HCT116 (cell line): ENCODE data around the gene FRRS1. TPM values are rescaled to one million over a fixed set of nuclear protein-coding genes. Genes with fewer than 3 reads are reported as not detected.

Experiments used
- ATAC-seq: fragments of 200-7000 bp; cut with Tn5 transposase; 2 replicates; pipeline ENCODE4 v1.9.1; 2020; ENCODE audit warnings: mild to moderate bottlenecking, moderate library complexity
- BruUV-seq: library from RNA; stranded (reverse); fragments of 400-500 nt; replicated peaks from 2 replicates; lab custom pipeline; 2021; lab: Mats Ljungman, UMichigan
- CTCF ChIA-PET: fragments of 300-600 bp; sonication (Branson Sonifier 250); formaldehyde crosslinking; loops from one replicate; lab custom pipeline; 2021; ENCODE audit warnings: antibody characterized with exemption; lab: Charles Lee
- POLR2A ChIA-PET: fragments of 300-600, 350-600 bp; sonication (Branson Sonifier 250); formaldehyde crosslinking; loops from one replicate; lab custom pipeline; 2021; ENCODE audit warnings: antibody characterized with exemption; lab: Charles Lee
- RAD21 ChIA-PET, 2 experiments: fragments of 300-600 bp; sonication (Branson Sonifier 250); formaldehyde crosslinking; loops; one replicate each; lab custom pipeline; 2023; ENCODE audit warnings: low total read pairs in 2 of 2; ENCODE audit not compliant: uncharacterized antibody in 2 of 2, unreplicated experiment in 2 of 2, low non-redundant PET in 1 of 2; lab: Charles Lee
- DNase-seq: peaks from one replicate; pipeline ENCODE4 v3.0.0-alpha.2; 2010; ENCODE audit warnings: low read depth, low spot score
- H2AFZ ChIP-seq: fragments of 200-600 bp; shearing (Covaris generic), sonication (generic); 2 replicates; pipeline ENCODE4 v1.6.1; 2017; ENCODE audit warnings: low read depth, mixed run types, mixed read lengths, antibody characterized with exemption, low read length; ENCODE audit not compliant: poor library complexity, severe bottlenecking
- H3K27ac ChIP-seq: 2 replicates; pipeline ENCODE4 v1.5.1; 2012; ENCODE audit warnings: low read depth, low read length
- H3K27me3 ChIP-seq: fragments of 200-600 bp; sonication (generic); 2 replicates; pipeline ENCODE4 v1.6.1; 2016; ENCODE audit warnings: mixed run types, low read length, mixed read lengths; ENCODE audit not compliant: insufficient read depth
- H3K36me3 ChIP-seq, 2 experiments: fragments of 200-500 bp in 1 of 2; fragments of 200-600 bp in 1 of 2; sonication (Bioruptor generic) in 1 of 2; sonication (generic) in 1 of 2; 2 replicates each; pipeline versions ENCODE4 v1.5.1 to v1.6.1; 2014 to 2016; ENCODE audit warnings: low read length in 2 of 2, inconsistent platforms in 1 of 2, mixed read lengths in 1 of 2, mixed run types in 1 of 2; ENCODE audit not compliant: insufficient read depth in 2 of 2, control insufficient read depth in 1 of 2
- H3K4me1 ChIP-seq, 2 experiments: fragments of 200-600 bp in 1 of 2; sonication (generic) in 1 of 2; 2 replicates each; pipeline versions ENCODE4 v1.5.1 to v1.6.1; 2012 to 2017; ENCODE audit warnings: low read length in 2 of 2, inconsistent platforms in 1 of 2, mild to moderate bottlenecking in 1 of 2, mixed read lengths in 1 of 2, mixed run types in 1 of 2, moderate library complexity in 1 of 2; ENCODE audit not compliant: insufficient read depth in 2 of 2, control insufficient read depth in 1 of 2
- H3K4me2 ChIP-seq: fragments of 200-600 bp; sonication (generic); 2 replicates; pipeline ENCODE4 v1.6.1; 2017; ENCODE audit warnings: mixed run types, low read length, mixed read lengths
- H3K4me3 ChIP-seq, 2 experiments: fragments of 200-600 bp in 1 of 2; sonication (generic) in 1 of 2; replicated peaks in 1 of 2; 2 replicates each; pipeline ENCODE4 v1.5.1; 2011 to 2016; ENCODE audit warnings: low read length in 2 of 2, control low read depth in 1 of 2, low read depth in 1 of 2, mild to moderate bottlenecking in 1 of 2, mixed read lengths in 1 of 2, mixed run types in 1 of 2
- H3K79me2 ChIP-seq: fragments of 200-600 bp; sonication (generic); 2 replicates; pipeline ENCODE4 v1.6.1; 2017; ENCODE audit warnings: mild to moderate bottlenecking, mixed run types, low read length, moderate library complexity, mixed read lengths; ENCODE audit not compliant: insufficient read depth
- H3K9ac ChIP-seq: fragments of 200-600 bp; sonication (generic); 2 replicates; pipeline ENCODE4 v1.6.1; 2016; ENCODE audit warnings: low read length, mixed read lengths
- H3K9me2 ChIP-seq: fragments of 200-600 bp; sonication (generic), shearing (Covaris generic); 2 replicates; pipeline ENCODE4 v1.6.1; 2017; ENCODE audit warnings: mixed run types, mild to moderate bottlenecking, moderate library complexity; ENCODE audit not compliant: insufficient read depth
- H3K9me3 ChIP-seq, 2 experiments: fragments of 200-500 bp in 1 of 2; fragments of 200-600 bp in 1 of 2; sonication (Bioruptor generic) in 1 of 2; sonication (generic) in 1 of 2; 2 replicates each; pipeline ENCODE4 v1.6.1; 2014 to 2017; ENCODE audit warnings: low read length in 2 of 2, mixed read lengths in 2 of 2, inconsistent platforms in 1 of 2, low read depth in 1 of 2, mild to moderate bottlenecking in 1 of 2, mixed run types in 1 of 2, moderate library complexity in 1 of 2; ENCODE audit not compliant: control insufficient read depth in 1 of 2, insufficient read depth in 1 of 2
- H4K20me1 ChIP-seq: fragments of 200-600 bp; sonication (generic), shearing (Covaris generic); 2 replicates; pipeline ENCODE4 v1.6.1; 2017; ENCODE audit warnings: mixed run types, mild to moderate bottlenecking, moderate library complexity; ENCODE audit not compliant: insufficient read depth
- ATF3 ChIP-seq: IDR thresholded peaks from 2 replicates; pipeline ENCODE4 v1.6.1; 2012
- CBX3 ChIP-seq: IDR thresholded peaks from 2 replicates; pipeline ENCODE4 v1.6.1; 2012; ENCODE audit warnings: low read depth
- CEBPB ChIP-seq: IDR thresholded peaks from 2 replicates; pipeline ENCODE4 v1.6.1; 2012; ENCODE audit warnings: low read depth
- CTCF ChIP-seq, 3 experiments: fragments of 200-600 bp in 1 of 3; sonication (generic) in 1 of 3; IDR thresholded peaks in 2 of 3; conservative IDR thresholded peaks in 1 of 3; 2 replicates each; pipeline ENCODE4 v1.5.1; 2012 to 2017; ENCODE audit warnings: low read depth in 2 of 3, low read length in 2 of 3, antibody characterized with exemption in 1 of 3, borderline replicate concordance in 1 of 3, control low read depth in 1 of 3, mild to moderate bottlenecking in 1 of 3, mixed read lengths in 1 of 3, mixed run types in 1 of 3, moderate library complexity in 1 of 3; ENCODE audit not compliant: insufficient read depth in 1 of 3
- EGR1 ChIP-seq: IDR thresholded peaks from 2 replicates; pipeline ENCODE4 v1.6.1; 2012; ENCODE audit warnings: low read depth
- ELF1 ChIP-seq: IDR thresholded peaks from 2 replicates; pipeline ENCODE4 v1.6.1; 2012; ENCODE audit warnings: low read depth, borderline replicate concordance
- EZH2 ChIP-seq: fragments of 200-600 bp; sonication (generic); IDR thresholded peaks from 2 replicates; pipeline ENCODE4 v1.6.1; 2017; ENCODE audit warnings: antibody characterized with exemption, mixed run types
- EZH2phosphoT487 ChIP-seq: fragments of 200-600 bp; IDR thresholded peaks from 2 replicates; pipeline ENCODE4 v1.6.1; 2018; ENCODE audit warnings: antibody characterized with exemption, borderline replicate concordance
- JUND ChIP-seq: IDR thresholded peaks from 2 replicates; pipeline ENCODE4 v1.6.1; 2012
- MAX ChIP-seq: IDR thresholded peaks from 2 replicates; pipeline ENCODE4 v1.6.1; 2012
- POLR2A ChIP-seq: IDR thresholded peaks from 2 replicates; pipeline ENCODE4 v1.7.0; 2011; ENCODE audit warnings: borderline replicate concordance; ENCODE audit not compliant: insufficient read depth, insufficient read length; ENCODE audit errors: extremely low read depth
- POLR2AphosphoS5 ChIP-seq: IDR thresholded peaks from 2 replicates; pipeline ENCODE4 v1.6.1; 2011; ENCODE audit warnings: mild to moderate bottlenecking, low read depth, low read length, moderate library complexity
- RAD21 ChIP-seq: IDR thresholded peaks from 2 replicates; pipeline ENCODE4 v1.6.1; 2012; ENCODE audit warnings: low read depth, mild to moderate bottlenecking
- SIN3A ChIP-seq: IDR thresholded peaks from 2 replicates; pipeline ENCODE4 v1.6.1; 2012; ENCODE audit warnings: low read depth
- SP1 ChIP-seq: IDR thresholded peaks from 2 replicates; pipeline ENCODE4 v1.6.1; 2012; ENCODE audit warnings: low read depth
- SRF ChIP-seq: IDR thresholded peaks from 2 replicates; pipeline ENCODE4 v1.6.1; 2012; ENCODE audit warnings: low read depth
- TCF7L2 ChIP-seq: IDR thresholded peaks from 2 replicates; pipeline ENCODE4 v1.7.0; 2011; ENCODE audit warnings: borderline replicate concordance, inconsistent platforms; ENCODE audit not compliant: insufficient read depth, insufficient read length; ENCODE audit errors: extremely low read depth
- YY1 ChIP-seq: IDR thresholded peaks from 2 replicates; pipeline ENCODE4 v1.6.1; 2011; ENCODE audit warnings: low read length, low read depth, moderate library complexity, mild to moderate bottlenecking; ENCODE audit not compliant: insufficient replicate concordance; ENCODE audit errors: extremely low read depth
- ZFX ChIP-seq: fragments of 450-650 bp; IDR thresholded peaks from 2 replicates; pipeline ENCODE4 v1.6.1; 2017
- intact Hi-C: fragments of 100-400 bp; cut with micrococcal nuclease; formaldehyde crosslinking; loops from 2 replicates; pipeline ENCODE4 v1.10.0; 2022
- total RNA-seq: library from RNA; stranded (reverse); gene quantifications from one replicate; pipeline ENCODE4 v1.2.1, GENCODE V29; 2021; ENCODE audit not compliant: unreplicated experiment

FRRS1 gene
- total RNA-seq, 1 experiment from 2014 or later = 19.8 TPM

GRCh38 chr1:99764439-99764838, 2.0 kb downstream of the FRRS1 start:
- H2AFZ ChIP-seq = no peak overlapping the region
- no peaks in the 10 kb centered on the region for H3K27me3 ChIP-seq
- H3K9ac ChIP-seq = 0 out of 2 replicates have a peak overlapping the region, but pooled peaks have one; percentile 50
- H3K4me1 ChIP-seq = peaks cover 4 to 38% of the 10 kb centered on the region in 2 experiments; a peak in 3 of 4 replicates
- no peaks in the 10 kb centered on the region for H3K9me3 ChIP-seq
- CTCF ChIA-PET = no interaction called here
- BruUV-seq = no TSS peak
- no peaks in the 10 kb centered on the region for H3K9me2 ChIP-seq
- H3K79me2 ChIP-seq = peaks cover 36% of the 10 kb centered on the region
- TF ChIP-seq POLR2AphosphoS5 = no peak
- TF ChIP-seq SRF = no peak
- TF ChIP-seq CEBPB = no peak
- TF ChIP-seq EZH2 = no peak
- TF ChIP-seq POLR2A = no peak
- TF ChIP-seq JUND = no peak
- TF ChIP-seq SP1 = no peak
- H3K4me2 ChIP-seq = peak overlapping the region; percentile 91
- H3K27ac ChIP-seq = no peak overlapping the region
- DNase-seq (no peak), ATAC-seq (no peak)
- H4K20me1 ChIP-seq = no peaks in the 10 kb centered on the region
- RAD21 ChIA-PET = no interaction called here
- H3K4me3 ChIP-seq = peak overlapping the region in 1 of 2 experiments; percentile 82; a peak in 2 of 4 replicates
- POLR2A ChIA-PET = no interaction called here
- intact Hi-C loops = no loop called here
- no peaks in the 10 kb centered on the region for H3K36me3 ChIP-seq

GRCh38 chr1:99763956-99764355, 2.5 kb downstream of the FRRS1 start:
- Histone ChIP-seq H3K9ac (no peak overlapping the region), H3K4me3 (no peak overlapping the region)
- RAD21 ChIA-PET = no interaction called here

More at GRCh38 chr1:99763956-99764355, 2.5 kb downstream of the FRRS1 start:
- no peak overlapping the region for H3K27ac ChIP-seq
- H3K27me3 ChIP-seq = no peaks in the 10 kb centered on the region
- H2AFZ ChIP-seq = no peak overlapping the region
- H3K79me2 ChIP-seq = peaks cover 36% of the 10 kb centered on the region
- ChIA-PET POLR2A (no interaction called here), CTCF (no interaction called here)
- BruUV-seq = no TSS peak
- DNase-seq (no peak), ATAC-seq (no peak)
- peaks cover 4 to 42% of the 10 kb centered on the region in 2 experiments; a peak in 3 of 4 replicates for H3K4me1 ChIP-seq
- no peaks in the 10 kb centered on the region for H3K36me3 ChIP-seq
- no peaks in the 10 kb centered on the region for H3K9me3 ChIP-seq
- no peaks in the 10 kb centered on the region for H3K9me2 ChIP-seq
- intact Hi-C loops = no loop called here
- peak overlapping the region; percentile 91; the same call in 1 of the 2 replicates for H3K4me2 ChIP-seq
- no peaks in the 10 kb centered on the region for H4K20me1 ChIP-seq
- TF ChIP-seq ATF3 (no peak), EZH2phosphoT487 (no peak), POLR2AphosphoS5 (no peak), POLR2A (no peak), ELF1 (no peak), CEBPB (no peak), JUND (no peak), CBX3 (no peak), TCF7L2 (no peak), RAD21 (no peak), EZH2 (no peak), EGR1 (no peak), CTCF (IDR thresholded peaks at IDR 0.05 in 2 of 3, conservative IDR thresholded peaks at IDR 0.05 in 1 of 3; ENCODE audit: borderline replicate concordance in 1 of 3, insufficient read depth in 1 of 3, low read depth in 2 of 3, low read length in 2 of 3) (no peak), SRF (no peak), YY1 (no peak), SIN3A (no peak), MAX (no peak), ZFX (no peak)
- TF ChIP-seq, all 23 proteins: peak for 0
